HG02884 (cell line): ENCODE data around the gene ACADS.
"Not testable (repeated sequence)": the region's sequence is repeated elsewhere in the genome, so short reads cannot be mapped to it uniquely, and the experiment has no call there.

Source experiments
- ATAC-seq: cut with Tn5 transposase; IDR thresholded peaks from one replicate; pipeline ENCODE4 v1.9.1; 2021; ENCODE audit warnings: mild to moderate bottlenecking, moderate library complexity; ENCODE audit not compliant: unreplicated experiment

The ACADS gene

GRCh38 chr12:120726510-120726793 lies 826 bp downstream of the ACADS start:
- ATAC-seq, result no peak

GRCh38 chr12:120726961-120727360 lies 1.3 kb downstream of the ACADS start:
- ATAC-seq, result no peak

GRCh38 chr12:120732198-120732597 lies 6.6 kb downstream of the ACADS start:
- ATAC-seq, result not testable (repeated sequence)

GRCh38 chr12:120733574-120733973 lies 7.9 kb downstream of the ACADS start:
- ATAC-seq, result no peak

GRCh38 chr12:120734210-120734609 lies 8.6 kb downstream of the ACADS start:
- ATAC-seq, result no peak

GRCh38 chr12:120735181-120735580 lies 9.6 kb downstream of the ACADS start:
- no peak for ATAC-seq

- ATAC-seq, result no peak
Observed at GRCh38 chr12:120736404-120737331, 11.0 kb downstream of the ACADS start.

- ATAC-seq, result no peak
Observed at GRCh38 chr12:120737557-120738251, 12.1 kb downstream of the ACADS start.

GRCh38 chr12:120738252-120739030 lies 12.8 kb downstream of the ACADS start:
- no peak for ATAC-seq

- no peak for ATAC-seq
Observed at GRCh38 chr12:120739031-120739762, 13.6 kb downstream of the ACADS start.

GRCh38 chr12:120739821-120740613 lies 14.4 kb downstream of the ACADS start:
- no peak for ATAC-seq

- ATAC-seq, result no peak
Observed at GRCh38 chr12:120740871-120741270, 15.2 kb downstream of the ACADS start.

GRCh38 chr12:120741476-120742421 lies 16.1 kb downstream of the ACADS start:
- no peak for ATAC-seq

GRCh38 chr12:120744922-120745493 lies 19.4 kb downstream of the ACADS start:
- no peak for ATAC-seq

- no peak for ATAC-seq
Observed at GRCh38 chr12:120748242-120748641, 22.6 kb downstream of the ACADS start.

- no peak for ATAC-seq
Observed at GRCh38 chr12:120749256-120749655, 23.6 kb downstream of the ACADS start.

GRCh38 chr12:120750806-120751205 lies 25.2 kb downstream of the ACADS start:
- no peak for ATAC-seq

GRCh38 chr12:120751389-120751788 lies 25.8 kb downstream of the ACADS start:
- ATAC-seq, result no peak

GRCh38 chr12:120754792-120755191 lies 29.2 kb downstream of the ACADS start:
- ATAC-seq, result no peak
